Stimulated activated naive CD8-positive, alpha-beta T cell treated with anti-CD3 and anti-CD28 coated beads, Interleukin-15, Interleukin-2, amounts not matched to agents 100 U/mL and 50 U/mL, for 24 hours (primary cell): ENCODE data around the gene RSPH3.

Source experiments
- ATAC-seq: fragments of 150-1000 bp; cut with Tn5 transposase; one replicate; pipeline ENCODE4 v1.10.0; 2021
- DNase-seq: peaks from one replicate; pipeline ENCODE4 v3.0.0; 2021

RSPH3 gene

DNA sequence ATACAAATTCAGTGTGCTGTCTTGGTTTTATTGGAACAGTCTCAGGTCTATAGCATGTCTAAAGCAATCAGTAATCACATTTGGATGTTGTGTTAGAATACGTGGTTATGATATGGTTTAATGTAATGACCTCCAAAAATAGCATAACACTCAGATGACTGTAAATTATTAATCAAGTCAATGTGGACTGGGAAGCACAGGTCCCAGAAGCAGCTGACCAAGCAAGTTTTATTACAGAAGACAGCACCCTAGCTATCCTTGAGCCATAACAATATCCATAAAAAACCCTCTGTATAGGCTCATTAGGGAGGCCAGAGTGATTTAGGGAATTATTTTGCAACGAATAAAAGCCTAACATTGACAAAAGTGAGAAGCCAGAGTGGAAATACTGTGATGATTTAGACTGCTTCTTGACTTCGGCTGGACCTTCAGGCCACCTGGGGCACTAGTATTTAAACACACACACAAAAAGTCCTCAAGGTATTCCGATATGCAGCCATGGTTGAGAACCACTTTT, 66.9 kb downstream of the RSPH3 start:
- ATAC-seq = no peak

DNA sequence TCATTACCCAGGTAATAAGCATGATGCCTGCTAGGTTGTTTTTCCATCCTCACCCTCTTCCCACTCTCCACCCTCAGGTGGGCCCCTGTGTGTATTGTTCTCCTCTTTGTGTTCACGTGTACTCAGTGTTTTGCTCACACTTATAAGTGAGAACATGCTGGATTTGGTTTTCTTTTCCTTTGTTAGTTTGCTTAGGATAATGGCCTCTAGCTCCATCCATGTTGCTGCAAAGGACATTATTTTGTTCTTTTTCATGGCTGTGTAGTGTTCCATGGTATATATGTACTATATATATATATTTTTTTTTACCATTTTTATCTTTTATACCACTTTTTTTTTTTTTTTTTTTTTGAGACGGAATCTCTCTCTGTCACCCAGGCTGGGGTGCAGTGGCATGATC, 71.9 kb downstream of the RSPH3 start:
- ATAC-seq = no peak
- DNase-seq = no peak

More for the DNA sequence above, 66.9 kb downstream of the RSPH3 start:
- DNase-seq = no peak

DNA sequence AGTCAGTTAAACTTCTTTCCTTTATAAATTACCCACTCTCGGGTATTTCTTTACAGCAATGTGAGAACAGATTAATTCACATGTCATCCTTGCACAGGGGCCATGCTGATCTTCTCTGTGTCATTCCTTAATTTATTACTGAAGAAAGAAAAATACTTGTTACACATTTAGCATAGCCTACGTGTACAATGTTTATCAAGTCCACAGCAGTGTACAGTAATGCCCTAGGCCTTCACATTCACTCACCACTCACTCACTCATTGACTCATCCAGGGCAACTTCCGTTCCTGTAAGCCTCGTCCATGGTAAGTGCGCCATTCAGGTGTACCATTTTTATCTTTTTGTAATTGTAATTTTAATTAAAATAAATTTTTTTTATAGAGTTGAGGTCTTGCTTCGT, 73.6 kb downstream of the RSPH3 start:
- ATAC-seq (no peak), DNase-seq (no peak)

DNA sequence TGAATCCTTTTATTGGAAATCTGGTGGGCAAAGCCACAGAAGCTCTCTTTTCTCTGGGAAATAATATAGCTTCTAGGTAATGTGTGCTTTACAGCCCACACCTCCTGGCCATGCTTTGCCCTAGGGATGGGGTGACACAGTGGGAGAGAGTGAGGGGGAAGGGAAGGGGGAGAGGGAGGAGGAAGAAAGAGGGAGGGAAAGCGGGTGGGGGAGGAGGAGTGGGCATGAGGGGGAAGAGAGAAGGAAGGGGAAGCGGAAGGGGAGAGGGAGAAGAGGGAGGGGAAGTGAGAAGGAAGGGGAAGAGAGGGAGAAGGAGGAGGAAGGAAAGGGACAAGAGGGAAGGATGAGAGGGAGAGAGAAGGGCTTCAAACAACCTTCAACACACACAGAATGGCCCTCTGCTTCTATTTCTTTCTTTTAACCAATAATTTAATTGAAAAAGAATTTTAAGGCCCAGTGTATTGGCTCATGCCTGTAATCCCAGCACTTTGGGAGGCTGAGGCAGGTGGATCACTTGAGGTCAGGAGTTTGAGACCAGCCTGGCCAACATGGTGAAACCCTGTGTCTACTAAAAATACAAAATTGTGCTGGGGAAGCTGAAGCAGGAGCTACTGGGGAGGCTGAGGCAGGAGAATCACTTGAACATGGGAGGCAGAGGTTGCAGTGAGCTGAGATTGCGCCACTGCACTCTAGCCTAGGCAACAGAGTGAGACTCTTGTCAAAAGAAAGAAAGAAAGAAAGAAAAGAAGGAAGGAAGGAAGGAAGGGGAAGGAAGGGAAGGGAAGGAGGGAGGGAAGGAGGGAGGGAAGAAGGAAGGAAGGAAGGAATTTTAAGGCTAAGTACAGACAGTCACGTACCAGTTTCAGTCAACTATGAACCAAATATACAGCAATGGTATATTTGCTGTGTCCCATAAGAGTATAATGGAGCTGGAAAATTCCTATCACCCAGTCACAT, 75.2 kb downstream of the RSPH3 start:
- ATAC-seq = no peak
- no peak for DNase-seq

DNA sequence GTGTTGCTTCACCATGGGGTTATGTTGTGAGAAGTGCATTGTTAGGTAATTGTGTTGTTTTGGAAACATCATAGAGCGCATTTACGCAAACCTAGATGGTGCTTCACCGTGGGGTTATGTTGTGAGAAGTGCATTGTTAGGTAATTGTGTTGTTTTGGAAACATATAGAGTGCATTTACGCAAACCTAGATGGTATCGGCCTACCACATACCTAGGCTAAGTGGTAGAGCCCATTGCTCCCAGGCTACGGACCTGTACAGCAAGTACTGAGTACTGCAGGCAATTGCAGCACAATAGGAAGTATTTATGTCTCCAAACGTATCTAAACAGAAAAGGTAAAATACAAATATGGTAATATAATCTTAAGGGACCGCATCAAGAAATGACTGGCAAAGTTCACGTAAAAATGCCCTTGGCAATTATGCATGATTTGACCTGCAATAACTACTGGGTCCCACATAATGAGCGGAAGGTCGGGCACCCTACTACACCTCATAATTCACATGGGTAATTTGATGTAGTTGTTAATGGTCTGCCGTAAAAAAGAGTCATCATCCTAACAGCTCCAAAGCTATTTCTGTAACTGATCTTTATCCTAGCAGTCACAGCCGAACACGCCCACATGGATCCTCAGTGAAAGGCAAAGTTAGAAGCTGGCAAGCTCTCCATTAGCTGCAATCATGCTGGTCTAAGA, 76.0 kb downstream of the RSPH3 start:
- ATAC-seq = no peak
- DNase-seq = no peak
